Stimulated activated CD8-positive, alpha-beta memory T cell treated with anti-CD3 and anti-CD28 coated beads, Interleukin-15, amount 100 ng/mL, for 4 hours (primary cell): Measurements from ENCODE around the gene PROM2.

Experiments used
- DNase-seq, 2 donors: peaks; one replicate each; pipeline ENCODE4 v3.0.0-alpha.2; 2020; ENCODE audit warnings: low read depth in 2 of 2

PROM2 gene

DNA sequence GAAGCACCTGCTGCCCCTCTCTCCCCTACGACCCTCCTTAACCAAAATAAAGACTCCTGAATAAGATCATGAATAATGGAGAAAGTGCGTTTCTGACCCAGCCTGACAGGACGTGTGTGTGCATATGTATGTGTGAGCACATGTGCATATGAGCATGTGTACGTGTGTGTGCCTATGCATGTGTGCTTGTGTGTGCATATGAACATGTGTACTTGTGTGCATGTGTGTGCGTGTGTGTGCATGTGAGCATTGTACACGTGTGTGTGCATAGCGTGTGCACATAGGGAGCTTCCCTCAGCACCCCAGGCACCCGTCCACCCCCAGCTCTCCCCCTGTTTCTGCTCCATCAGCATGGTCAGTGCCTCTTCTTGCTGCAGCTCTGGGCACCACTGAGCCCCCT is 33.6 kb downstream of the PROM2 start:
- DNase-seq = no peak

DNA sequence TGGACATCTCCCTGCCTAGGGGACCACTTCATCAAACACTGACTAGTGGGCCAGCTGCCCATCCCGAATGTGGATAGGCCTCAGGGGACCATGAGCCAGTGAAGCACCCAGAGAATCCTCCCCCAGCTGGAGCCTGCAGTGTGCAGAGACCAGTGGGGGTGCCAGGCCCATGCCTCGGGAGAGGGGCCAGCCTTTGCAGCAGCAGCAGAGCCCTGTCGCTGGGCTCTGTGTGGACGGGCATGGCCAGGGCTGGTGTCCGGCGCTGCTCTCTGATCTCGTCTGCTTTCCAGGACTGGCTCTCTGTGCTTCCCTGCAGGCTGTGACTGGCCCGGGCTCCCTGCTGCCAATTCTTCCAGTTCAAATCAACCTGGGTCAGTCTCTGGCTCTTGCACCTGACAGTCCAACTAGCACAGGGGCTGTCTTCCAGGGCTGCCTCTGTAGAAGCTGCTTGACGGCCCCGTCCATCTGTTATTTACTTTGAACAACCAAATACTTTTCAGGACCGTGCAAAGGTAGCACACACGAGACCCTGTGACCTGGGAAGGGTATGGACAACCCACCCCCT is 34.3 kb downstream of the PROM2 start:
- no peak for DNase-seq

DNA sequence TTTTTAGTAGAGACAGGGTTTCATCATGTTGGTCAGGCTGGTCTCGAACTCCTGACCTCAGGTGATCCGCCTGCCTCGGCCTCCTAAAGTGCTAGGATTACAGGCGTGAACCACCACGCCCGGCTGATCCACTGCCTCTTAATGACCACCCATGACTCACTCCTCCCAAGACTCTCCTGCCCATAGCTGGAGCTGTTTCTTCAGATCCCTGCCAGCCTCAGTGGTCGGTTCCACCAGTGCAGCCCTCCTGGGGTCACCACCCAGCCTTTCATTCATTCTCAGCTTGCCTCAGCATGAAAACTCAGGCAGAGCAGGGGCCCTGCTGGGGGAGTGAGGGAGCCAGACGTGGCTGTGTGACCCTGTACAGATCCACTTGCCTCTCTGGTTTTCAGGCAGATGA is 35.4 kb downstream of the PROM2 start:
- DNase-seq = no peak

DNA sequence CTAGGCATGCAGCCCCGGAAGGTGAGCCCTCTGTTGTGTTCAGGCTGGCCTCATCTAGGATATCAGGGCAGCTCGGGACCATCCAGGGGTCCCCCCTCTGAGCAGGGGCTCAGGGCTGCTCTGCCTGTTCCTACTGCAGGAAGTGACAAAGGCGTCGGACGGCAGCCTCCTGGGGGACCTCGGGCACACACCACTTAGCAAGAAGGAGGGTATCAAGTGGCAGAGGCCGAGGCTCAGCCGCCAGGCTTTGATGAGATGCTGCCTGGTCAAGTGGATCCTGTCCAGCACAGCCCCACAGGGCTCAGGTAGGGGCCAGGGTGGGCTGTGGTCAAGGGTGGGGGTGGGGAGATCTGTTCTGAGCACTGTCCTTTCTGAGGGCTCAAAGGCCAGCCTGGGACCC is 36.0 kb downstream of the PROM2 start:
- no peak for DNase-seq

DNA sequence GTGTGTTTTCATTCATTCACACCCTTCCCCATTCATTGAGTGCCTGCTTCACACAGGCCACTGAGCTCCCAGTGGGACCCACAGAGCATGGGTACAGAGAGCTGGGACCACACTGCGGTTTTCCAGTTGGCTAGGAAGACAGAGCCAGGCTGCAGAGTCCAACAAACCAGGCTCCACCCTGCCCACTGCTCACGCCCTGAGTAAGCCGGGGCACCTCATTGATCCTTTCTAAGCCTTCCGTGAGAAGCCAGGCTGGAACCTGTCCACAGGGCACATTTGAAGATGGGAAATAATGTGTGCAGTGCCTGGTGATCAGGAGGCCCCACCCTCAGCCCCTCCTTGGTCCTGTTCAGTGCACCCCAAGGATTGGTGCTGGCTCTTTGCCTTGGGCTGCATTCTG is 36.4 kb downstream of the PROM2 start:
- DNase-seq = no peak

DNA sequence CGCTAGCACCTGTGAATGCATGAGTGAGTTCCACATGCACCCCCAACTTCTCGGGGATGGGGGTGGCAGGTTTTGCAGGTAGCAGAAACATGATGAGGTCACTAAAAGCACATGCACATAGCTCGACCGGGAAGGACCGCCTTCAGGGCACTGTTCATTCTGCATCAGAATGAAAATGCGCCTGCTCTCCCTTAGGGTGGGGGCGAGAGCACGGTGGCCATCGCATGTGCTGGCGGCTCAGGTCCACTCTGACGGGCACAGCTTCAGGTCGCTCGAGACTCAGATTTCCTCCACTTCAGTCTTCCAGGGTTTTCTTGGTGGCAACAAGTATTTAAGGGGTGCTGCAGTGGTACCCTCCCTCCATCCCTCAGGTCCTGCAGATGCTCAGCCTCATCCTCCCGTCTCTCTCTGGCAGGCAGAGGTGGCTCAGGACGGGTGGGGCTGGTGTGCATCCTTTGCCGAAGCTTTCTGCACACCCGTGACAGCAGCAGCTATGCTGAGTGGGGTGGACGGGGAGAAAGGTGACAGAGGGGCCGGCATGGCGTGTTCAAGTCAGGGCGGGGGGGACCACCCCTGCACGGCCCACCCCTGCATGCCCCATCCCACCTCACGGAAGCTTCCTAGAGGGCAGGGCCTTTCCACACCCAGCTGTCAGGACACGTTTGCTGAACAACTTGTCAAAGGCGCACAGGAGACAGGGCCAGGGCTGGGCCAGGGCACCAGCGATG is 37.7 kb downstream of the PROM2 start:
- DNase-seq = no peak

DNA sequence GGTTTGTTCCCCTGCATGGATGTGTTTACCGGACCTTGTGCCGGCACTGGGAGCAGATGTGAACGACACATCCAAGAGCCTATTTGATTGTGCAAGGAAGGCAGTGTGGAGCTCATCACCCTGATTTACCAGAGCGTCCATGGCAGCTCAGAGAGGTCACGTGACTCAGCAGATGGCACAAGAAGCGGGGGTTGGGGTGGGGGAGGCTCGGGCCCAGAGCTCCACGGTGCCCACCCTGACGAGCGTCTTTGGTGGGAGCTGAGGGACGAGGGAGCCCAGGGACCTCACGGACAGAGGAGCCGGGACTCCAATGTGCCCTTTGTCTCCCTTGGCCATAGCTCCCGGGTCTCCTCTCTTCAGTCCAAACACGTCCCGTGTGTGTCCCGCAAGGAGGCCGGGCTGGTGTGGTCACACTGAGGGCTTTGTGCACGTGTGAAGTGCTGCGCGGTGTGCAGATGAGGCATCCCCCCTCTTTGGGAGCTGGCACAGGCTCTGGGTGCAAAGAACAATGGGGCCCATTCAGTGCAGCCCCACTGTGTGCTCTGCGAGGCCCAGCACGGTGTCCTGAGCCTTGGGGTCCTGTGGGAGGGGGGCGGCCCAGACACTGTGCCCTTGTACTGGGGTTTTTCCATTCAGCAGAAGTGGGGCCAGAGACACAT is 38.4 kb downstream of the PROM2 start:
- no peak for DNase-seq

DNA sequence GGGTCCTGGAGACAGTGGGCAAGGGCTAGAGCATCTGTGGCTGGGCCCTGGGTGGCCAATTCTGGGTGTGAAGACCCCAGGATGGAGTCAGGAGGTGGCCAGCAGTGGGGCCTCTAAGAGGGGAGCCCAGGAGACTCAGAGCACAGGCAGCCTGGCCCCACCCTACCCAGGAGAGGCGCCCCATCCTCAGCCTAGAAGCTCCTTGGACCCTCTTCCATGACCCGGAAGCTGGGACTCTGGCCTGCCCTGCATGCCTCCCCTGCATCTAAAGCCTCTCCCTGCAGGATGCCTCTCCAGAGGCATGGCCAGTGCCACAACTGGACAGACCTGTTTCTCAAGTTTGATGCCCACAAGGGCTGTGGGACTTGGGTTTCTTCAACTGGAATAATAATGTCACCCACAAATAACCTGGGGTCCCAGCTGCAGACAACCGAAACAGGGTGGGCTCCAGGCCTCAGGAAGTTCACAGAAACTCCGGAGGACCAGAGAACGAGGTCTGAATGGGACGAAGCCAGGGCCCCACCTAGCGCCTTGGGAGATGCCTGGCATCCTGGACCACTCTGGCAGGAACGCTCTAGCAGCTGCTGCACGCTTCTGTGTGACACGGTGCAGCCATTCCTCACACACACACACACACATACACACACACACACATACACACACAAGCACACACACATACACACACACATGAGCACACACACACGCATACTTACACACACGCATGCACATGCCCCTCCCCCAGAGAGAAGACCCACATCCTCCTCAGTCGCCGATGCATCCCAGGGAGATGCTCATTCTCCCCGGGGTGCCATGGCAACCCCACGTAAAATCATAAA is 39.3 kb downstream of the PROM2 start:
- DNase-seq = no peak

DNA sequence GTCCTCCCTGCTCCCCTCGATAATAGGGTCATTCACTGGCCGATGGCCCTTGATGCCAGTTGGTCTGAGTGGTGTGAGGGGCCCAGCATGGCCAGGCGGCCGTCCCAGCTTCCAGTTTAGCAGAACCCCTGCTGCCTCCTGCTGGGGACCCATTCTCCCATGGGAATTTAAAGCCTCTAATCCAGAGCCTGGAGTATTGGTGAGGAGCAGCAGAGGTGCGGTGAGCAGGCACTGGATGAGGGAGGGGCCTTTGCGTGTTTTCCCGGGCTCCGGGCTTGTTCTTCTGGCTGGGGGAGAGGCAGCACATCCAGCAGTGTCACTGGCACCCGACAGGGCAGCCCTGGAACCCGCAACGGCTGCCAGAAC is 40.3 kb downstream of the PROM2 start:
- DNase-seq = no peak

DNA sequence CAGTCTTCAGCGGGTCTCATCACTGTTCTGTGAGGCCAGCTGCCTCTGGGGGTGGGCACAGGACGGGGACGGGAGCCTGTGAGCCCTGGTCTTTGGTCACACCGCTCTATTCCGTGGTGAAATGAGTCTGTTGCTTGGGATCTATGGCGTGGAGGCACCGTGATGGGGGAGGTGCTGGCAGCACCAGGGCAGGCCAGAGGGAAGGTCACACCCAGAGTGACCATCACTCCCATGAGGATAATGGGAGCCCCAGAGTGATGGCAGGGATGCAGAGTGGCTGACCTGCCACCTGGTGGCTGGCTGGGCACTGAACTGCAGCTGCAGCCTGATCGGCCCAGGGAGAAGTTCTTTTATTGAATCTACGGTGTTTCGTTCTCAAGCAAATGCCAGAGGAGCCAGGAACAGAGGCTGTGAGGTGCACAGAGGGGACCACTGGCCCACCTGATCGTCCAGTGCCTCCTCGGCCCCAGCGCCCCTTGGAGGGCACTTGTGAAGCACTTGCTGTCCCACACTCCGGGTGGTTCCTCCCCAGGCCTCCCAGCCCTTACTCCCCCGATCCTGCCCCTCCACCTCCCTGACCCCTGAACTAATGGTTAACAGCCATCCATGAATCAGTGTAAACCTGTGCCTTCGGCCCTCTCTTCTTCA is 40.8 kb downstream of the PROM2 start:
- no peak for DNase-seq

DNA sequence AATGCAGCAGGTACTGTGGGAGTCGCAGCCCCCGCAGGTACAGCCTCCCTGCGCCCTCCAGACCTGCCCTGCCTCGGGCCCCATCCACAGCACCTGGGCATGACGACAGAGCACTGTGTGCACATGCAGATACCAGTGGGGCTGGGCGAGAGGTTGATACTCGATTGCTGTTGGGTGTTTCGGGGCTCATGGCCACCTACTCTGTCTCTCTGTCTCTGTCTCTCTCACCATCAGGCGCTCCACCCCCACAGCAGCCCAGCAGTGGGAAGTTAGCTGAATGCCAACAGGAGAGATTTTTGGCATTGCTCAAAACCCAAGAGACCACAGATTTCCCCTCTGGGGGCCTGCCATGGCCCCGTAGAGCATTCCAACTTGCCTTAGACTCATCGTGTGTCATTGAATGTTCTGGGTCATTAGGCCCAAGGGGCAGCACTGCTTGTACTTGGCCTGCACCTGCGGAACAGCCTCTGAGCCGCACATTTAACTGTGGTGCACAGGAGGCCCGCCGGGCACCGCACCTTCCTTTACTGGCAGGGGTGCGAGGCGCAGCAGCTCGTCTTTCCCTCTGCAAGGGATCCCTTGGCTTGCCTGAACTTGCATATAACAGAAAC is 41.7 kb downstream of the PROM2 start:
- no peak for DNase-seq

DNA sequence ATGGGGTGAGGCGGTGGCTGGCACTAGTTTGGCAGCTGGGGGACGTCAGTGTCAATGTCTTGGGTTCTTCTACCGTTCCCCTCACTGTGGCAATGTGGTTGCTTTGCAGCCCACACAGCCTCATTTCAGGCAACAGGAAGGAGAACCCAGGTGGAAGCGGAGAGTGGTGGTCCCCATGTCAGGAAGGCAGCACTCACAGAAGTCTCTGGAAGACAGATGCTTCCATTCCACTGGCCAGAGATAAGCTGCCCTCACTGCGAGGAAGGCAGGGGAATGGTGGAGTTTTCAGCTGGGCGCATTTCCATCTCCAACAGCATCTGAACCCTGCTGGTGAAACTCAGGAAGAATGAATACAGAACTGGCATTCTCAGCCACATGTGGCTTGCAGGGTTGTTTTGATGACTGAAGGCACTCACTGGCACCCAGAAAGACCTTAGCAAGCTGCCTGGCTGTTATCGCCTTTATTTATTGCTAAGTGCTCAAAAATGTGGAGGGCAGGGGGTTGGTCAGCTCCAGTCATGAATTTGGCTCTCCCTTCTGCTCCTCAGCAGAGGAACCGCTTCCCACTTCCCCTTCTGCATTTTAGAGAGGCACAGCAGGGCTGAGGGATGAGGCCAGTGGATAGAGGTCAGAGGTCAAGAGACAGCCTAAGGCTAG is 42.3 kb downstream of the PROM2 start:
- no peak for DNase-seq

DNA sequence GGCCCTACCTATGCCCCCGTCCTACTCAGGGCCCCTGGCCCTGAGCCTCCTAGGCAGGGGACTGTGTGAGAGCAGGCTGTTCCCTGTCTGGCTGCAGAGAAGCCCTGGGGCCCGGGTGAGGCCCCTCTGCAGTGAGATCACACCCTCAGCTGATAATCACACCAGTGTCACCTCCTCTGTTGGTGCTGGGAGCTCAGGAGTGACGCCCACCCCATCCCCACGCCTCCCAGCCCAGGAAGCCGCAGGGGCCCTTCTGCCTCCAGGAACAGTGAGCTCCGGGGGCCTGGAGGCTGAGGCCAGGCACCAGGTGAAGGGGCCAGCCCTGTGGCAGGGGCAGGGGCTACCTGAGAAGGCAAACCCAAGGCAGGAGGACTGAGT is 42.9 kb downstream of the PROM2 start:
- DNase-seq = no peak

DNA sequence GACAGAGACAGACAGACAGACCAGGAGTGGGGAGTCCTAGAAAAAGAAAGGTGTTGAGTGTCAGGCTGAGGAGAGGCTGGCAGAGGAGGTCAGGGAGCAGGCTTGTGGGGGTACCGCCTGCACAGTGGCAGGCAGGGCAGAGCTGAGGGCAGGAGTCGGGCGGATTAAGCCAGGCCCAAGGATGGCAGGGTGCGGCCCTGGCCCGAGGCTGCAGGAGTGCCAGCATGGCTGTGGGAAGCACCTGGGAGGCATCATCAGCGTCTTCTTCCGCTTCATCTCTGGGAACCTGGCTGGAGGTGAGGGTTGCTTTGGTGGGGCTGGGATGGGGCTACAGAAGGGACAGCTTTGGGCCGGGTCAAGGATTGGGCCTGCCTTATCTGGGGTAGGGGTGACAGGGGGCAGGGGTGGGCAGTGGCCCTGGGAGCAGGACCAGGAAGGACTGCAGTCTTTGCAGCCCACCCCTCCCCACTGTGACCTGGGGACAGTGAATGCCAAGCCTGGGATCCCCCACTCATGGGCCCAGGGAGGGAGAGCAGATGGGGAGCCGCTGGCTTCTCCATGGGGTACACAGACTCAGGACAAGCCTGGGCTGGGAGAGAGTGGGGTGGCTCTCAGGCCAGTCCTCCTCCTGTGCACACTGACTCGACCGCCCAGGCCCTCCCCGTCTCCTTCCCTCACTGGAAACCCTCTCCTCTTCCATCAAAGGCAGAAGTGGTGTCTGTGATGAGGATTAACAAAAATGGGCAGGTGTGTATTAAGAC is 43.6 kb downstream of the PROM2 start:
- no peak for DNase-seq

DNA sequence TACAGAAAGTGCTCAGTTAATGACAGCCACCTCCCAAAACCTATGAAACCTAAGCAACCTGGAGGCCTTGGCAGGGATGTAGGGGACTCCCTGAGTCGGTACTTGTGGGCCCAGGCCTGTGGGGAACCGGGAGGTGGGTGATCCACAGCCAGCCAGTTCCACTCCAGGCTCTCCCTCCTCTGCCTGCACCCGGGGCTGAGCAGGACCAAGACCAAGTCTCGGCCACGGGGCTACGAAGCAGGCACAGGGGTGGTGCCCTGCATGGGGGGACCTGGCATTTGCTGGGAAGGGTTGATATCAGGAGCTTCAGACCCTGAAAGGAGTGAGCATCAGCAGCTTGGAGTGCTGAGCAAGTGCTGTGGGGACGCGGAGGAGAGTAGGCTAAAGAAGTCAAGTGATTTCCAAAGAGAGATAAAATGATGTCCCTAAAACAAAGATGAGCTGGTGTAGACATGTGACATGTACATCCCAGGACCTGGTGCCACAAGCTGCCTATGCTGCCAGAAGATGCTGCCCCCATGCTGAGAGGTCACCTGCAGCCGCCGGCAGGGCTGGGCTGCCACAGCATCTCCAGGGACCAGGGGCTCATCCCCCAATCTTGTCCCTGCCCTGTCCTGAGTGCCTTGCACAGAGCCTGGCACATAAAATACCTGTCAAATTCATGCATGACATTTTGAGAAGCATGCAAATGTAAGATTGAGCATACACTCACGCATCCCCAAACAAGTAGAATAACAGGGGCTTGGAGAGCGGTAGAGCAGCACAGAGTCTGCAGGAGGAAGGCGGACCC is 44.4 kb downstream of the PROM2 start:
- DNase-seq = no peak

DNA sequence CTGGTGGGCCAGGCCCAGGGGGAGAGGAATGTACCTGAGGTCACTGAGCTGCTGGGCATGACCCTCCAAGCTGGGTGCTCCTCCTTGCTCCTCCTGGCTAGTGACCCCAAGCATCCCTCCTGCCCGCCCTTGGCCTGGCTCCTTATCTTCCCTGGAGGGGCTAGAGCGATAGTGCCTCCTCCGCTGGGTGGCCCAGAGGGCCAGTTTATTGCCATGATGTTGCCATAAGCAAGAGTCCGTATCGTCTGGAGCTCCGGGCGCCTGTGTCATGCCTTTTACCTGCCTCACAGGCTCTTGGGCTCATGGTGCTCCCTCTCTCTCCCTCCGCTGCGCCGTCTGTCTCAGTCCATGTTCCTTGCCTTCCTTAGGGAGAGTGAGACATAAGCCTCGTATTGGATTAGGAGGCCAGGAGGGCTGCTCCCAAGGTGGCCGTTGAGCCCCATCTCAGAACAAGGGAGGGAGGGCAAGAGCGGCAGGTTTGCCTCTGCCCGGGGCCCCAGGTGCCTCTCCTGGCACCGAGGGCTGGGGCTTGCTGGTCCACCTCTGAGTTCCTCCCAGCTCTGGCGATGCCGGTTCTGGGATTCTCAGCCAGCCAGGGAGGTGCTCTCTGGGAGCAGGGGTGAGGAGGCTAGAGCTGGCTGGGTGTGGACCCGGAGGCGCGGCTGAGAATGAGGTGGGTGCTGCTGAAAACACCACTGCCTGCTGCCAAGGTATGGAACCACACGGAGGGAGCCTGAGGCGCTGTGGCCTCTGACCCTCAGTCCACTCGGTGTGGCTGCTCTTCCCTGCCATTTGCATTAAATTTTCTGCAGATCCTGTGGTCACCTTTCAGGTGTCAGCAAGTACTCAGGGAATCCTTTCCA is 45.5 kb downstream of the PROM2 start:
- DNase-seq = no peak

DNA sequence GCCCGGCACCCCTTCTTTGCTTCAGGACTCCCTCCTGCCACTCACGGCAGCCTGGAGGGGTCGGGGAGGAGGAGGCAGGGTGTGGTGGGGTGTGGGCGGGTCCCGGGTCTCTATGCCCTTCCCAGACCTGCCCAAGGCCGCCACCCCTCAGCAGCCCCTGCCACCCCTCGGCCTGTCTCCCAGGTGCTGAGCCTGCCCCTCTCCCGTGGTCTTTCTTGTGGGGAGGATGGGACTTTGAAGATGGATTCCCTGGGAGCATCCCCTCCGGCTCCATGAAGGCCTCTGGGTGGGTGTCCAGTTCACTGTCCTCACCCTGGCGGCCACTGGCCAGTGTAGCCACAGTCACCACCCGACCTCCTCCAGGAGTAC is 46.1 kb downstream of the PROM2 start:
- no peak for DNase-seq

DNA sequence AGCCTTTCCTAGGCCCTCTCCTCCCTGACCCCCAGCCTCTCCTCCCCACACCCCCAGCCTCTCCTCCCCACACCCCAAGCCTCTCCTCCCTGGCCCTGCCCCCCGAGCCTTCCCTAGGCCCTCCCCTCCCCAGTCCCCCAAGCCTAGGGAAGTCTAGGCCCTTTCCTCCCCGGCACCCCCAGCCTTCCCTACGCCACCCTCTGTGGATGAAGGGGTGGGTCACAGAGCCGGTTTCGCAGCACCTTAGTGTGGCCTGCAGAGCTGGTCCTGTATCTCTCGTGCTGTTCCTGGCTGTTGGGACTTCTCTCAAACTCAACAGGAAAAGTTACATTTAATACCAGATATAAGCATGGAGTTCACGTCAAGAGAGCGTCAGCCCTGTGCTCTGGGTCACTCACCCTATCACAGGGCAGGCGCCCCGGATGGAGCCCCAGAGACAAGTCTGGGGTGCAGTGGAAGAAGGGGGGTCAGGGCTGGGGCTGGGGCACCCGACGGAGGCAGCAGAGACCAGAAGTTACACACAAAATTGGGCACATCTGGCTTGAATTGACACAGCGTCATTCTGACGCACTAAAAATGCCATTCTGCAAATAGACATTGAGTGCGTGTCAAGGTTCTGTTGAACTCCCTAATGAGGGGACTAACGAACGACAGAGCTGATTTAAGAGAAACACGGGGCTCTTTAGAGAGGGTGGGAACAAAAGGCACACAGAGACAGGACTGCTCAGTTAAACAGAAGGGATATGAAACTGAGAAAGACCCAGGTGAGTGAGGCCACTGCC is 46.9 kb downstream of the PROM2 start:
- no peak for DNase-seq
